LNCaP clone FGC (cell line): ENCODE measurements around the gene SRRM2.

Experiments used
- DNase-seq: peaks from one replicate; pipeline ENCODE4 v3.0.0-alpha.2; 2011; ENCODE audit warnings: low read depth
- H3K4me3 ChIP-seq: 2 replicates; pipeline ENCODE4 v1.5.1; 2011; ENCODE audit warnings: mild to moderate bottlenecking, low read depth, low read length, control low read depth
- CTCF ChIP-seq: IDR thresholded peaks from 2 replicates; pipeline ENCODE4 v1.5.1; 2012; ENCODE audit warnings: mild to moderate bottlenecking; ENCODE audit not compliant: control insufficient read depth, insufficient read depth; ENCODE audit errors: extremely low read depth

Gene SRRM2

GRCh38 chr16:2808181-2808580 lies 55.7 kb downstream of the SRRM2 start:
- TF ChIP-seq CTCF, result no peak
- no peak for DNase-seq

GRCh38 chr16:2809149-2809760 lies 56.8 kb downstream of the SRRM2 start:
- no peak overlapping the region for H3K4me3 ChIP-seq
- TF ChIP-seq CTCF, result no peak
- no peak for DNase-seq

More at GRCh38 chr16:2808181-2808580, 55.7 kb downstream of the SRRM2 start:
- no peak overlapping the region for H3K4me3 ChIP-seq

GRCh38 chr16:2810651-2811050 lies 58.2 kb downstream of the SRRM2 start:
- no peak overlapping the region for H3K4me3 ChIP-seq
- no peak for TF ChIP-seq CTCF

GRCh38 chr16:2811703-2812471 lies 59.4 kb downstream of the SRRM2 start:
- no peak for TF ChIP-seq CTCF
- no peak for DNase-seq
- no peak overlapping the region for H3K4me3 ChIP-seq

More at GRCh38 chr16:2810651-2811050, 58.2 kb downstream of the SRRM2 start:
- no peak for DNase-seq

GRCh38 chr16:2813771-2814221 lies 61.4 kb downstream of the SRRM2 start:
- no peak for DNase-seq

GRCh38 chr16:2814551-2815298 lies 62.3 kb downstream of the SRRM2 start:
- H3K4me3 ChIP-seq, result no peak overlapping the region
- no peak for DNase-seq
- no peak for TF ChIP-seq CTCF

More at GRCh38 chr16:2813771-2814221, 61.4 kb downstream of the SRRM2 start:
- no peak overlapping the region for H3K4me3 ChIP-seq
- no peak for TF ChIP-seq CTCF
